Neural cell (in vitro differentiated cells): ENCODE results near the gene NUBPL. TPM values are rescaled to one million over a fixed set of nuclear protein-coding genes. Genes with fewer than 3 reads are reported as not detected.

Source experiments
- H2AFZ ChIP-seq: fragments of 200-600, 300-800 bp; sonication (generic), shearing (Covaris generic); 2 replicates; pipeline ENCODE4 v1.6.0; 2014; ENCODE audit warnings: low read depth, mild to moderate bottlenecking, antibody characterized with exemption, low read length, moderate library complexity
- H3F3A ChIP-seq: fragments of 200-600 bp; shearing (Covaris generic); 2 replicates; pipeline ENCODE4 v1.6.1; 2016; ENCODE audit warnings: mild to moderate bottlenecking, moderate library complexity, mixed read lengths, antibody characterized with exemption, low read length; ENCODE audit not compliant: insufficient read depth, poor library complexity, severe bottlenecking
- H3K27ac ChIP-seq: fragments of 200-600, 300-800 bp; sonication (generic), shearing (Covaris generic); 2 replicates; pipeline ENCODE4 v1.5.1; 2014; ENCODE audit warnings: mild to moderate bottlenecking, low read length, moderate library complexity
- H3K27me3 ChIP-seq: fragments of 300-800, 200-600 bp; sonication (generic), shearing (Covaris generic); 2 replicates; pipeline ENCODE4 v1.6.0; 2014; ENCODE audit warnings: mild to moderate bottlenecking, low read depth, low read length, moderate library complexity; ENCODE audit not compliant: insufficient read depth
- H3K36me3 ChIP-seq: fragments of 300-800, 200-600 bp; sonication (generic), shearing (Covaris generic); 2 replicates; pipeline ENCODE4 v1.5.1; 2014; ENCODE audit warnings: mild to moderate bottlenecking, antibody characterized with exemption, low read length, moderate library complexity; ENCODE audit not compliant: insufficient read depth
- H3K4me2 ChIP-seq: fragments of 300-800, 200-600 bp; sonication (generic), shearing (Covaris generic); 2 replicates; pipeline ENCODE4 v1.6.0; 2014; ENCODE audit warnings: mild to moderate bottlenecking, low read length
- H3K4me3 ChIP-seq: fragments of 300-800, 200-600 bp; sonication (generic), shearing (Covaris generic); 2 replicates; pipeline ENCODE4 v1.5.1; 2014; ENCODE audit warnings: mild to moderate bottlenecking, low read length, moderate library complexity
- H3K79me2 ChIP-seq: fragments of 200-600 bp; shearing (Covaris generic); replicated peaks from 2 replicates; pipeline ENCODE4 v1.6.0; 2014; ENCODE audit warnings: mild to moderate bottlenecking, low read length, moderate library complexity; ENCODE audit not compliant: insufficient read depth
- H3K9ac ChIP-seq: fragments of 300-800, 200-600 bp; sonication (generic), shearing (Covaris generic); 2 replicates; pipeline ENCODE4 v1.6.1; 2016; ENCODE audit warnings: mild to moderate bottlenecking, low read length, mixed read lengths
- H3K9me2 ChIP-seq: fragments of 200-600 bp; shearing (Covaris generic); 2 replicates; pipeline ENCODE4 v1.6.1; 2016; ENCODE audit warnings: mild to moderate bottlenecking, low read length, mixed read lengths; ENCODE audit not compliant: insufficient read depth
- H3K9me3 ChIP-seq: fragments of 200-600, 300-800 bp; sonication (generic), shearing (Covaris generic); 2 replicates; pipeline ENCODE4 v1.6.1; 2016; ENCODE audit warnings: mild to moderate bottlenecking, mixed run types, low read length, moderate library complexity, mixed read lengths
- H4K20me1 ChIP-seq: fragments of 200-600 bp; shearing (Covaris generic); 2 replicates; pipeline ENCODE4 v1.6.1; 2016; ENCODE audit warnings: mild to moderate bottlenecking, mixed run types; ENCODE audit not compliant: insufficient read depth
- CTCF ChIP-seq: fragments of 450-650 bp; IDR thresholded peaks from 2 replicates; pipeline ENCODE4 v1.5.1; 2014; ENCODE audit warnings: antibody characterized with exemption, mild to moderate bottlenecking, moderate library complexity; ENCODE audit not compliant: poor library complexity, severe bottlenecking
- EP300 ChIP-seq: fragments of 450-650 bp; conservative IDR thresholded peaks from 2 replicates; pipeline ENCODE4 v1.6.1; 2014; ENCODE audit warnings: antibody characterized with exemption, mild to moderate bottlenecking, moderate library complexity; ENCODE audit not compliant: poor library complexity, severe bottlenecking
- EZH2 ChIP-seq: fragments of 200-600, 300-800 bp; shearing (Covaris generic), sonication (generic); IDR thresholded peaks from 2 replicates; pipeline ENCODE4 v1.6.1; 2014; ENCODE audit warnings: antibody characterized with exemption, low read length, borderline replicate concordance, mild to moderate bottlenecking; ENCODE audit not compliant: insufficient read depth, poor library complexity, severe bottlenecking
- MXI1 ChIP-seq: fragments of 450-650 bp; conservative IDR thresholded peaks from 2 replicates; pipeline ENCODE4 v1.6.1; 2014; ENCODE audit warnings: antibody characterized with exemption, mild to moderate bottlenecking; ENCODE audit not compliant: poor library complexity, severe bottlenecking
- POLR2AphosphoS5 ChIP-seq: IDR thresholded peaks from 2 replicates; pipeline ENCODE4 v1.6.1; 2012
- RAD21 ChIP-seq: fragments of 450-650 bp; conservative IDR thresholded peaks from 2 replicates; pipeline ENCODE4 v1.6.1; 2014; ENCODE audit warnings: antibody characterized with exemption, mild to moderate bottlenecking, moderate library complexity
- REST ChIP-seq: IDR thresholded peaks from 2 replicates; pipeline ENCODE4 v1.6.1; 2012; ENCODE audit warnings: borderline replicate concordance
- SMC3 ChIP-seq: fragments of 450-650 bp; conservative IDR thresholded peaks from 2 replicates; pipeline ENCODE4 v1.6.1; 2014; ENCODE audit warnings: antibody characterized with exemption, mild to moderate bottlenecking, moderate library complexity; ENCODE audit not compliant: poor library complexity
- TAF1 ChIP-seq: IDR thresholded peaks from 2 replicates; pipeline ENCODE4 v1.6.1; 2012; ENCODE audit warnings: low read depth
- polyA plus RNA-seq: library from polyadenylated mRNA; depleted of rRNA; stranded (reverse); fragments of >200 nt; gene quantifications from 2 replicates; pipeline ENCODE4 v1.2.3, GENCODE V29; 2014

Gene NUBPL
- polyA plus RNA-seq, 1 donor from 2014 or later = 3.1 TPM

- Histone ChIP-seq H3K9me2 (no peaks in the 10 kb centered on the region), H3K27me3 (no peaks in the 10 kb centered on the region), H2AFZ (no peak overlapping the region), H3K36me3 (no peaks in the 10 kb centered on the region), H3K4me3 (no peak overlapping the region), H3K9ac (no peak overlapping the region), H3K4me2 (no peak overlapping the region), H3K9me3 (no peaks in the 10 kb centered on the region), H3K27ac (no peak overlapping the region), H4K20me1 (no peaks in the 10 kb centered on the region), H3K79me2 (no peaks in the 10 kb centered on the region), H3F3A (no peaks in the 10 kb centered on the region)
- no peak for TF ChIP-seq SMC3
- no peak for TF ChIP-seq POLR2AphosphoS5
- TF ChIP-seq CTCF = no peak
- TF ChIP-seq REST = no peak
- no peak for TF ChIP-seq RAD21
- no peak for TF ChIP-seq TAF1
- TF ChIP-seq MXI1 = no peak
- TF ChIP-seq EP300 = no peak
- TF ChIP-seq EZH2 = no peak
Observed at GRCh38 chr14:31582836-31583452, 21.7 kb downstream of the NUBPL start.

- TF ChIP-seq EP300 (no peak), CTCF (no peak), RAD21 (no peak), MXI1 (no peak), POLR2AphosphoS5 (no peak), SMC3 (no peak), TAF1 (no peak), REST (no peak), EZH2 (no peak)
Observed at GRCh38 chr14:31590206-31590605, 29.0 kb downstream of the NUBPL start.

More at GRCh38 chr14:31590206-31590605, 29.0 kb downstream of the NUBPL start:
- no peaks in the 10 kb centered on the region for H3K9me3 ChIP-seq
- H2AFZ ChIP-seq = no peak overlapping the region
- no peaks in the 10 kb centered on the region for H3K27me3 ChIP-seq
- H3K27ac ChIP-seq = no peak overlapping the region
- no peaks in the 10 kb centered on the region for H3K9me2 ChIP-seq
- no peak overlapping the region for H3K4me2 ChIP-seq
- H3K9ac ChIP-seq = no peak overlapping the region
- no peaks in the 10 kb centered on the region for H3F3A ChIP-seq
- H4K20me1 ChIP-seq = no peaks in the 10 kb centered on the region
- no peaks in the 10 kb centered on the region for H3K36me3 ChIP-seq
- H3K79me2 ChIP-seq = no peaks in the 10 kb centered on the region
- H3K4me3 ChIP-seq = no peak overlapping the region
